Effector CD8-positive, alpha-beta T cell (primary cell): ENCODE data around the gene PPIA.
"Not testable (repeated sequence)": the region's sequence is repeated elsewhere in the genome, so short reads cannot be mapped to it uniquely, and the experiment has no call there.

Experiments
- DNase-seq: peaks from one replicate; lab custom pipeline; 2025; lab: John Stamatoyannopoulos, UW

Gene PPIA

GRCh38 chr7:44764081-44764480 is 32.4 kb upstream of the PPIA start:
- no peak for DNase-seq

- DNase-seq, result no peak
Observed at GRCh38 chr7:44764665-44765578, 31.6 kb upstream of the PPIA start.

- no peak for DNase-seq
Observed at GRCh38 chr7:44765579-44766415, 30.7 kb upstream of the PPIA start.

GRCh38 chr7:44766416-44766801 is 30.1 kb upstream of the PPIA start:
- no peak for DNase-seq

- DNase-seq, result no peak
Observed at GRCh38 chr7:44767134-44767911, 29.2 kb upstream of the PPIA start.

GRCh38 chr7:44767912-44768627 is 28.4 kb upstream of the PPIA start:
- no peak for DNase-seq

- no peak for DNase-seq
Observed at GRCh38 chr7:44768628-44769371, 27.7 kb upstream of the PPIA start.

GRCh38 chr7:44769376-44769775 is 27.1 kb upstream of the PPIA start:
- no peak for DNase-seq

GRCh38 chr7:44769776-44770294 is 26.6 kb upstream of the PPIA start:
- DNase-seq, result no peak

GRCh38 chr7:44771358-44771757 is 25.1 kb upstream of the PPIA start:
- DNase-seq, result no peak

- no peak for DNase-seq
Observed at GRCh38 chr7:44772440-44772839, 24.0 kb upstream of the PPIA start.

GRCh38 chr7:44772867-44773266 is 23.6 kb upstream of the PPIA start:
- no peak for DNase-seq

GRCh38 chr7:44774486-44774885 is 22.0 kb upstream of the PPIA start:
- DNase-seq, result not testable (repeated sequence)

GRCh38 chr7:44775383-44776107 is 20.9 kb upstream of the PPIA start:
- DNase-seq, result no peak

- DNase-seq, result no peak
Observed at GRCh38 chr7:44776211-44776610, 20.3 kb upstream of the PPIA start.

GRCh38 chr7:44782460-44782859 is 14.0 kb upstream of the PPIA start:
- no peak for DNase-seq

- no peak for DNase-seq
Observed at GRCh38 chr7:44783407-44783806, 13.1 kb upstream of the PPIA start.

GRCh38 chr7:44784364-44784763 is 12.1 kb upstream of the PPIA start:
- DNase-seq, result no peak

- DNase-seq, result not testable (repeated sequence)
Observed at GRCh38 chr7:44785218-44785617, 11.3 kb upstream of the PPIA start.

GRCh38 chr7:44787041-44787440 is 9.4 kb upstream of the PPIA start:
- no peak for DNase-seq
